Immature natural killer cell (primary cell): Measurements from ENCODE around the gene KCNJ16. TPM values are rescaled to one million over a fixed set of nuclear protein-coding genes. Genes with fewer than 3 reads are reported as not detected.

Experiments used
- DNase-seq, 3 donors: peaks; one replicate each; pipeline ENCODE4 v3.0.0; 2022; ENCODE audit warnings: mixed read lengths in 1 of 3
- H3K27ac Mint-ChIP-seq, 6 donors: one replicate each; pipeline ENCODE4 v1.8.0; 2020; ENCODE audit warnings: mixed read lengths in 6 of 6, mild to moderate bottlenecking in 5 of 6, inconsistent platforms in 4 of 6, moderate library complexity in 3 of 6
- H3K27me3 Mint-ChIP-seq, 3 donors: one replicate each; pipeline ENCODE4 v1.8.0; 2020 to 2021; ENCODE audit warnings: low read depth in 3 of 3, mild to moderate bottlenecking in 3 of 3, mixed read lengths in 3 of 3, moderate library complexity in 3 of 3, inconsistent platforms in 1 of 3
- H3K36me3 Mint-ChIP-seq, 3 donors: one replicate each; pipeline ENCODE4 v1.8.0; 2020; ENCODE audit warnings: mixed read lengths in 3 of 3, inconsistent platforms in 2 of 3, mild to moderate bottlenecking in 2 of 3
- H3K4me1 Mint-ChIP-seq, 2 donors: one replicate each; pipeline ENCODE4 v1.8.0; 2020; ENCODE audit warnings: inconsistent platforms in 2 of 2, mild to moderate bottlenecking in 2 of 2, mixed read lengths in 2 of 2, moderate library complexity in 1 of 2
- H3K4me3 Mint-ChIP-seq, 5 donors: one replicate each; pipeline ENCODE4 v1.8.0; 2020; ENCODE audit warnings: mild to moderate bottlenecking in 5 of 5, mixed read lengths in 5 of 5, inconsistent platforms in 3 of 5, moderate library complexity in 3 of 5
- H3K9me3 Mint-ChIP-seq, 6 donors: one replicate each; pipeline ENCODE4 v1.8.0; 2020; ENCODE audit warnings: mild to moderate bottlenecking in 6 of 6, mixed read lengths in 6 of 6, inconsistent platforms in 4 of 6, moderate library complexity in 3 of 6
- polyA plus RNA-seq, 3 donors: library from polyadenylated mRNA; unstranded; fragments of 300-500 nt; fragmentation: Illumina TruSeq; gene quantifications; one replicate each; pipeline ENCODE4 v1.2.3, GENCODE V29; 2021

The KCNJ16 gene
- polyA plus RNA-seq, 3 donors from 2014 or later = not detected

GRCh38 chr17:70093163-70093562 lies 18.1 kb downstream of the KCNJ16 start:
- no peak for DNase-seq
- Mint-ChIP-seq H3K36me3 (no peaks in the 10 kb centered on the region), H3K4me3 (no peak overlapping the region), H3K9me3 (peaks cover 0 to 11% (median 1%) of the 10 kb centered on the region in 6 donors), H3K27ac (no peak overlapping the region), H3K4me1 (no peaks in the 10 kb centered on the region), H3K27me3 (no peaks in the 10 kb centered on the region)

GRCh38 chr17:70095455-70095854 lies 20.4 kb downstream of the KCNJ16 start:
- Mint-ChIP-seq H3K36me3 (no peaks in the 10 kb centered on the region), H3K27ac (no peak overlapping the region), H3K9me3 (peaks cover 0 to 11% (median 2%) of the 10 kb centered on the region in 6 donors), H3K27me3 (peaks cover 0 to 2% (median 0%) of the 10 kb centered on the region in 3 donors), H3K4me1 (peaks cover 2 to 13% of the 10 kb centered on the region in 2 donors), H3K4me3 (no peak overlapping the region)
- DNase-seq = no peak

GRCh38 chr17:70096861-70097260 lies 21.8 kb downstream of the KCNJ16 start:
- no peaks in the 10 kb centered on the region for H3K36me3 Mint-ChIP-seq
- peaks cover 0 to 5% (median 1%) of the 10 kb centered on the region in 6 donors for H3K9me3 Mint-ChIP-seq
- H3K27ac Mint-ChIP-seq = no peak overlapping the region
- no peak for DNase-seq
- H3K4me3 Mint-ChIP-seq = no peak overlapping the region
- H3K4me1 Mint-ChIP-seq = peaks cover 2 to 13% of the 10 kb centered on the region in 2 donors
- H3K27me3 Mint-ChIP-seq = peaks cover 0 to 2% (median 0%) of the 10 kb centered on the region in 3 donors

- Mint-ChIP-seq H3K4me3 (no peak overlapping the region), H3K9me3 (peaks cover 0 to 5% (median 2%) of the 10 kb centered on the region in 6 donors), H3K27me3 (peaks cover 0 to 2% (median 0%) of the 10 kb centered on the region in 3 donors), H3K27ac (no peak overlapping the region), H3K4me1 (peaks cover 2 to 13% of the 10 kb centered on the region in 2 donors), H3K36me3 (no peaks in the 10 kb centered on the region)
- no peak for DNase-seq
Measured at GRCh38 chr17:70098030-70098429, 23.0 kb downstream of the KCNJ16 start.

- Mint-ChIP-seq H3K36me3 (no peaks in the 10 kb centered on the region), H3K9me3 (peaks cover 0 to 5% (median 2%) of the 10 kb centered on the region in 6 donors), H3K4me3 (no peak overlapping the region), H3K27me3 (peaks cover 0 to 2% (median 0%) of the 10 kb centered on the region in 3 donors), H3K27ac (peak overlapping the region in 1 of 6 donors; percentile 5), H3K4me1 (peaks cover 2 to 13% of the 10 kb centered on the region in 2 donors)
- no peak for DNase-seq
Measured at GRCh38 chr17:70099294-70099693, 24.3 kb downstream of the KCNJ16 start.

- H3K9me3 Mint-ChIP-seq = peaks cover 0 to 5% (median 2%) of the 10 kb centered on the region in 6 donors
- no peak overlapping the region for H3K27ac Mint-ChIP-seq
- H3K4me1 Mint-ChIP-seq = peaks cover 2 to 13% of the 10 kb centered on the region in 2 donors
- H3K4me3 Mint-ChIP-seq = no peak overlapping the region
- peaks cover 0 to 2% (median 0%) of the 10 kb centered on the region in 3 donors for H3K27me3 Mint-ChIP-seq
- no peaks in the 10 kb centered on the region for H3K36me3 Mint-ChIP-seq
- DNase-seq = no peak
Measured at GRCh38 chr17:70099884-70100283, 24.9 kb downstream of the KCNJ16 start.

GRCh38 chr17:70100983-70101382 lies 26.0 kb downstream of the KCNJ16 start:
- H3K4me3 Mint-ChIP-seq = no peak overlapping the region

GRCh38 chr17:70102531-70102930 lies 27.5 kb downstream of the KCNJ16 start:
- peaks cover 0 to 4% (median 1%) of the 10 kb centered on the region in 6 donors for H3K9me3 Mint-ChIP-seq
- no peak overlapping the region for H3K27ac Mint-ChIP-seq

More at GRCh38 chr17:70100983-70101382, 26.0 kb downstream of the KCNJ16 start:
- Mint-ChIP-seq H3K4me1 (peaks cover 2 to 13% of the 10 kb centered on the region in 2 donors), H3K9me3 (peaks cover 0 to 5% (median 1%) of the 10 kb centered on the region in 6 donors), H3K36me3 (no peaks in the 10 kb centered on the region), H3K27me3 (peaks cover 0 to 2% (median 0%) of the 10 kb centered on the region in 3 donors), H3K27ac (no peak overlapping the region)
- no peak for DNase-seq

GRCh38 chr17:70104791-70105523 lies 29.9 kb downstream of the KCNJ16 start:
- Mint-ChIP-seq H3K27ac (no peak overlapping the region), H3K9me3 (peaks cover 0 to 4% (median 0%) of the 10 kb centered on the region in 6 donors), H3K4me1 (peaks cover 2 to 3% of the 10 kb centered on the region in 2 donors), H3K36me3 (no peaks in the 10 kb centered on the region), H3K27me3 (peaks cover 0 to 2% (median 2%) of the 10 kb centered on the region in 3 donors), H3K4me3 (no peak overlapping the region)
- DNase-seq = no peak

More at GRCh38 chr17:70102531-70102930, 27.5 kb downstream of the KCNJ16 start:
- Mint-ChIP-seq H3K4me3 (no peak overlapping the region), H3K27me3 (peaks cover 0 to 2% (median 0%) of the 10 kb centered on the region in 3 donors), H3K36me3 (no peaks in the 10 kb centered on the region), H3K4me1 (peaks cover 2 to 13% of the 10 kb centered on the region in 2 donors)
- DNase-seq = no peak

- no peak for DNase-seq
- peaks cover 0 to 2% (median 2%) of the 10 kb centered on the region in 3 donors for H3K27me3 Mint-ChIP-seq
- H3K36me3 Mint-ChIP-seq = no peaks in the 10 kb centered on the region
- no peak overlapping the region for H3K4me3 Mint-ChIP-seq
- peaks cover 0 to 4% (median 0%) of the 10 kb centered on the region in 6 donors for H3K9me3 Mint-ChIP-seq
- no peak overlapping the region for H3K27ac Mint-ChIP-seq
- H3K4me1 Mint-ChIP-seq = no peaks in the 10 kb centered on the region
Measured at GRCh38 chr17:70105641-70106040, 30.6 kb downstream of the KCNJ16 start.

GRCh38 chr17:70106551-70106950 lies 31.5 kb downstream of the KCNJ16 start:
- Mint-ChIP-seq H3K4me3 (no peak overlapping the region), H3K27ac (no peak overlapping the region)

GRCh38 chr17:70107441-70107840 lies 32.4 kb downstream of the KCNJ16 start:
- Mint-ChIP-seq H3K27me3 (peaks cover 2% of the 10 kb centered on the region in 3 donors), H3K27ac (no peak overlapping the region), H3K4me3 (no peak overlapping the region), H3K4me1 (no peaks in the 10 kb centered on the region), H3K36me3 (no peaks in the 10 kb centered on the region), H3K9me3 (peaks cover 0 to 4% (median 0%) of the 10 kb centered on the region in 6 donors)
- DNase-seq = no peak

More at GRCh38 chr17:70106551-70106950, 31.5 kb downstream of the KCNJ16 start:
- no peaks in the 10 kb centered on the region for H3K36me3 Mint-ChIP-seq
- peaks cover 2% of the 10 kb centered on the region in 3 donors for H3K27me3 Mint-ChIP-seq
- no peaks in the 10 kb centered on the region for H3K4me1 Mint-ChIP-seq
- H3K9me3 Mint-ChIP-seq = peaks cover 0 to 4% (median 0%) of the 10 kb centered on the region in 6 donors
- DNase-seq = no peak

- no peaks in the 10 kb centered on the region for H3K36me3 Mint-ChIP-seq
- DNase-seq = no peak
- no peak overlapping the region for H3K27ac Mint-ChIP-seq
- H3K9me3 Mint-ChIP-seq = no peaks in the 10 kb centered on the region
- H3K4me3 Mint-ChIP-seq = no peak overlapping the region
- H3K4me1 Mint-ChIP-seq = no peaks in the 10 kb centered on the region
- peaks cover 2% of the 10 kb centered on the region in 3 donors for H3K27me3 Mint-ChIP-seq
Measured at GRCh38 chr17:70107904-70108565, 33.0 kb downstream of the KCNJ16 start.

GRCh38 chr17:70109497-70109896 lies 34.5 kb downstream of the KCNJ16 start:
- H3K27ac Mint-ChIP-seq = no peak overlapping the region
- H3K4me1 Mint-ChIP-seq = no peaks in the 10 kb centered on the region
- no peak for DNase-seq
- peaks cover 0 to 6% (median 0%) of the 10 kb centered on the region in 6 donors for H3K9me3 Mint-ChIP-seq
- no peaks in the 10 kb centered on the region for H3K36me3 Mint-ChIP-seq
- H3K27me3 Mint-ChIP-seq = peaks cover 2% of the 10 kb centered on the region in 3 donors
- H3K4me3 Mint-ChIP-seq = no peak overlapping the region
